Neuronal stem cell (in vitro differentiated cells): Measurements from ENCODE around the gene ENKUR.
A peak's percentile ranks its signal among the peaks of the same experiment; 100 is the strongest.

ENCODE experiments used
- DNase-seq: peaks from one replicate; pipeline ENCODE4 v3.0.0-alpha.2; 2013; ENCODE audit warnings: low spot score
- H2AFZ ChIP-seq: one replicate; pipeline ENCODE4 v1.6.1; 2013; ENCODE audit warnings: mild to moderate bottlenecking, low read length, inconsistent platforms
- H2AK5ac ChIP-seq: 2 replicates; pipeline ENCODE4 v1.6.1; 2013; ENCODE audit warnings: low read depth, mild to moderate bottlenecking, inconsistent platforms, low read length, moderate library complexity, mixed read lengths
- H2BK120ac ChIP-seq: 2 replicates; pipeline ENCODE4 v1.6.1; 2013; ENCODE audit warnings: low read depth, mild to moderate bottlenecking, inconsistent platforms, low read length, moderate library complexity, mixed read lengths
- H2BK12ac ChIP-seq: one replicate; pipeline ENCODE4 v1.6.1; 2013; ENCODE audit warnings: low read length, inconsistent platforms
- H2BK15ac ChIP-seq: 2 replicates; pipeline ENCODE4 v1.6.1; 2013; ENCODE audit warnings: mild to moderate bottlenecking, low read length, inconsistent platforms, mixed read lengths
- H2BK5ac ChIP-seq: one replicate; pipeline ENCODE4 v1.6.1; 2013; ENCODE audit warnings: inconsistent platforms, mild to moderate bottlenecking, low read length, moderate library complexity
- H3K14ac ChIP-seq: one replicate; pipeline ENCODE4 v1.6.1; 2013; ENCODE audit warnings: low read length, inconsistent platforms
- H3K18ac ChIP-seq: 2 replicates; pipeline ENCODE4 v1.6.1; 2013; ENCODE audit warnings: low read length, inconsistent platforms
- H3K23ac ChIP-seq: 2 replicates; pipeline ENCODE4 v1.6.1; 2013; ENCODE audit warnings: low read depth, mild to moderate bottlenecking, mixed read lengths, low read length, inconsistent platforms; ENCODE audit not compliant: poor library complexity
- H3K27ac ChIP-seq: replicated peaks from 3 replicates; pipeline ENCODE4 v1.5.1; 2013; ENCODE audit warnings: low read length, inconsistent platforms
- H3K27me3 ChIP-seq, 3 experiments: 2 replicates each; pipeline ENCODE4 v1.6.1; 2013; ENCODE audit warnings: low read length in 3 of 3, mild to moderate bottlenecking in 2 of 3, inconsistent platforms in 1 of 3, low read depth in 1 of 3, mixed read lengths in 1 of 3, moderate library complexity in 1 of 3; ENCODE audit not compliant: control insufficient read depth in 3 of 3, insufficient read depth in 3 of 3
- H3K36me3 ChIP-seq, 2 donors: replicated peaks in 1 of 2; 2 replicates each; pipeline ENCODE4 v1.6.1; 2013; ENCODE audit warnings: low read length in 2 of 2; ENCODE audit not compliant: control insufficient read depth in 2 of 2, insufficient read depth in 2 of 2
- H3K4ac ChIP-seq: 2 replicates; pipeline ENCODE4 v1.6.1; 2013; ENCODE audit warnings: inconsistent platforms, mild to moderate bottlenecking, low read length, moderate library complexity
- H3K4me1 ChIP-seq, 2 donors: 1 replicate in 1 of 2; 2 replicates in 1 of 2; pipeline ENCODE4 v1.6.1; 2013; ENCODE audit warnings: low read length in 2 of 2, low read depth in 1 of 2; ENCODE audit not compliant: control insufficient read depth in 2 of 2, insufficient read depth in 1 of 2
- H3K4me2 ChIP-seq: one replicate; pipeline ENCODE4 v1.6.1; 2013; ENCODE audit warnings: mild to moderate bottlenecking, low read length, inconsistent platforms; ENCODE audit not compliant: insufficient read depth, poor library complexity, severe bottlenecking
- H3K4me3 ChIP-seq, 2 donors: 2 replicates each; pipeline ENCODE4 v1.5.1; 2013; ENCODE audit warnings: low read length in 2 of 2, mild to moderate bottlenecking in 2 of 2, inconsistent platforms in 1 of 2, moderate library complexity in 1 of 2
- H3K79me1 ChIP-seq: one replicate; pipeline ENCODE4 v1.6.1; 2013; ENCODE audit warnings: low read depth, mild to moderate bottlenecking, inconsistent platforms, low read length, moderate library complexity
- H3K9ac ChIP-seq: one replicate; pipeline ENCODE4 v1.6.1; 2013; ENCODE audit warnings: mild to moderate bottlenecking, low read depth, low read length, inconsistent platforms; ENCODE audit not compliant: poor library complexity
- H3K9me3 ChIP-seq, 2 donors: replicated peaks in 1 of 2; 2 replicates each; pipeline versions ENCODE3 to v1.6.1; 2013; ENCODE audit warnings: low read length in 2 of 2, mild to moderate bottlenecking in 2 of 2, inconsistent platforms in 1 of 2, low read depth in 1 of 2, mixed read lengths in 1 of 2, moderate library complexity in 1 of 2; ENCODE audit not compliant: control insufficient read depth in 2 of 2, insufficient read depth in 1 of 2
- H4K8ac ChIP-seq: one replicate; pipeline ENCODE4 v1.6.1; 2013; ENCODE audit warnings: low read depth, mild to moderate bottlenecking, inconsistent platforms, low read length, moderate library complexity
- H4K91ac ChIP-seq: one replicate; pipeline ENCODE4 v1.6.1; 2013; ENCODE audit warnings: low read length, low read depth, mild to moderate bottlenecking, inconsistent platforms; ENCODE audit not compliant: poor library complexity
- WGBS, 2 donors: extraction: QIAGEN DNeasy Blood & Tissue Kit; methylation state at CpG; one replicate each; pipeline ENCODE4 v1.1.7; 2013; ENCODE audit warnings: missing lambda C conversion rate in 2 of 2, mixed read lengths in 1 of 2; ENCODE audit not compliant: insufficient read length in 2 of 2, insufficient replicate concordance in 1 of 2; ENCODE audit errors: extremely low coverage in 2 of 2; 5-methylcytosine and 5-hydroxymethylcytosine counted together

The ENKUR gene

GRCh38 chr10:24947304-24948097, 68.5 kb downstream of the ENKUR start:
- no peak for DNase-seq
- Histone ChIP-seq H3K4me1 (peaks cover 13 to 16% of the 10 kb centered on the region in 2 donors), H3K36me3 (no peaks in the 10 kb centered on the region), H3K4me2 (no peak overlapping the region), H2AK5ac (no peak overlapping the region), H3K79me1 (peaks cover 2% of the 10 kb centered on the region), H3K18ac (peak overlapping the region; percentile 41), H4K8ac (no peak overlapping the region), H3K4ac (no peak overlapping the region), H2BK5ac (no peak overlapping the region), H2BK15ac (no peak overlapping the region), H3K9me3 (no peaks in the 10 kb centered on the region), H3K27ac (no peak overlapping the region), H2BK120ac (no peak overlapping the region), H3K27me3 (no peaks in the 10 kb centered on the region), H4K91ac (no peak overlapping the region), H3K9ac (no peak overlapping the region), H3K14ac (no peak overlapping the region), H3K4me3 (no peak overlapping the region), H2BK12ac (no peak overlapping the region), H3K23ac (no peak overlapping the region), H2AFZ (no peak overlapping the region)
- no CpG with 5 or more reads among the region's 4 CpGs for WGBS, 2 donors

DNA sequence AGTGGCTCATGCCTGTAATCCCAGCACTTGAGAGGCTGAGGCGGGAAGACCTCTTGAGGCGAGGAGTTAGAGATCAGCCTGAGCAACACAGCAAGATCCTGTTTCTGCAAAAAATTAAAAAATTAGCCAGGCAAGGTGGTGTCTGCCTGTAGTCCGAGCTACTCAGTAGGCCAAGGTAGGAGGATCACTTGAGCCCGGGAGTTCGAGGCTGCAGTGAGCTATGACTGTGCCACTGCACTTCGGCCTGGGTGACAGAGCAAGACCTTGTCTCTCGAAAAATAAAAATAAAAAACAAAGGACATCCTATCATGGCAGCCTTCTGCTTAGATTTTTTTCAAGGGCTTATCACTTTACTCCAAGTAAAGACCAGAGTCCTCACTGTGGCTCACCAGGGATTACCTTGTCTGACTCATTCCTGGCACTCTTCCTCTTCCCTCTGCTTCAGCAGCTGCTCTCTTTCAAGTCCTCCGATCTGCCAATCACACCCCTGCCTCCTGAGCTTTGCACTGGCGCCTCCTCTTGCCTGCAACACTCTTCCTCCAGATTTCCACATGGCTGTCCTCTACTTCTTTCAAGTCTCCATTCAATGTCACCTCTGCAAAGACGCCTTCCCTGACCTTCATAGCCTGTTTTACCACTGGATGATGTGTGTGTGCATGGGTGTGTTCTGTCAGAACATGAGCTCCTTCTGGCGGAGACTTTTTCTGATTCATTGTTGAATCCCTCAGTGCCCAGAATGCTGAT, 71.3 kb downstream of the ENKUR start:
- Histone ChIP-seq H3K9ac (no peak overlapping the region), H2BK120ac (no peak overlapping the region), H3K18ac (no peak overlapping the region), H3K4me2 (no peak overlapping the region), H3K79me1 (peaks cover 2% of the 10 kb centered on the region), H2BK5ac (no peak overlapping the region), H3K14ac (no peak overlapping the region), H3K4ac (no peak overlapping the region), H3K4me3 (no peak overlapping the region), H3K27me3 (no peaks in the 10 kb centered on the region), H2AFZ (no peak overlapping the region), H3K27ac (no peak overlapping the region), H3K9me3 (no peaks in the 10 kb centered on the region), H4K91ac (no peak overlapping the region), H3K4me1 (peaks cover 0 to 3% of the 10 kb centered on the region in 2 donors), H3K23ac (no peak overlapping the region), H2AK5ac (no peak overlapping the region), H3K36me3 (peaks cover 0 to 6% of the 10 kb centered on the region in 2 donors), H4K8ac (no peak overlapping the region), H2BK12ac (no peak overlapping the region), H2BK15ac (no peak overlapping the region)
- WGBS, 2 donors = no CpG with 5 or more reads among the region's 11 CpGs
- no peak for DNase-seq

GRCh38 chr10:24938525-24938924, 77.4 kb downstream of the ENKUR start:
- Histone ChIP-seq H2BK5ac (no peak overlapping the region), H2BK120ac (no peak overlapping the region), H4K8ac (no peak overlapping the region), H3K14ac (no peak overlapping the region), H3K23ac (no peak overlapping the region), H2AK5ac (no peak overlapping the region), H3K4me3 (no peak overlapping the region), H4K91ac (no peak overlapping the region), H3K4me1 (peaks cover 0 to 2% of the 10 kb centered on the region in 2 donors), H3K4me2 (no peak overlapping the region), H3K9ac (no peak overlapping the region), H3K79me1 (no peaks in the 10 kb centered on the region), H2BK15ac (no peak overlapping the region), H2BK12ac (no peak overlapping the region), H3K36me3 (peaks cover 2 to 35% of the 10 kb centered on the region in 2 donors), H3K9me3 (peaks cover 0 to 4% of the 10 kb centered on the region in 2 donors), H3K27me3 (no peaks in the 10 kb centered on the region), H2AFZ (no peak overlapping the region), H3K27ac (no peak overlapping the region), H3K4ac (no peak overlapping the region), H3K18ac (no peak overlapping the region)
- DNase-seq = no peak
- WGBS, 2 donors = no CpG with 5 or more reads among the region's 2 CpGs

DNA sequence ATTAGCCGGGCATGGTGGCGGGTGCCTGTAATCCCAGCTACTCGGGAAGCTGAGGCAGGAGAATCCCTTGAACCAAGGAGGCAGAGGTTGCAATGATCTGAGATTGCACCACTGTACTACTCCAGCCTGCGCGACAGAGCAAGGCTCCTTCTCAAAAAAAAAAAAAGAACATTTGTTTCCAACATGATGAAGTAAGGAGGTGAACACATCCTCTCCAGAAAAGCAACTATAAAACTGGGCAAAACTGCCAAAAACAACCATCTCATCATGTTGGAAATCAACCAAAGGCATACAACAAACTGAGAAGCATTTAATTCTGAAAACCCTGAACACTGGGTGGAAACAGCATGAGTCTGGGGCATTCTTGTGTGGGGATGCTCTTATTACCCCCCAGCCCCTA, 77.9 kb downstream of the ENKUR start:
- Histone ChIP-seq H2BK120ac (no peak overlapping the region), H3K4me2 (no peak overlapping the region), H3K4me3 (no peak overlapping the region), H2BK12ac (no peak overlapping the region), H4K91ac (no peak overlapping the region), H3K27me3 (no peaks in the 10 kb centered on the region), H2BK15ac (no peak overlapping the region), H3K36me3 (peaks cover 2 to 35% of the 10 kb centered on the region in 2 donors), H3K18ac (no peak overlapping the region), H4K8ac (no peak overlapping the region), H3K9me3 (peaks cover 0 to 4% of the 10 kb centered on the region in 2 donors), H3K4me1 (peaks cover 0 to 2% of the 10 kb centered on the region in 2 donors), H3K4ac (no peak overlapping the region), H3K9ac (no peak overlapping the region), H2BK5ac (no peak overlapping the region), H3K27ac (no peak overlapping the region), H2AFZ (no peak overlapping the region), H2AK5ac (no peak overlapping the region), H3K79me1 (no peaks in the 10 kb centered on the region), H3K23ac (no peak overlapping the region), H3K14ac (no peak overlapping the region)
- WGBS, 2 donors = no CpG with 5 or more reads among the region's 5 CpGs
- DNase-seq = no peak
